Gastrocnemius medialis (tissue), 4 donors: ENCODE measurements around the gene CHMP1B.

ENCODE experiments used
- POLR2A ChIP-seq, 2 donors: fragments of 450-650 bp; IDR thresholded peaks; one replicate each; pipeline ENCODE4 v1.6.1; 2017; ENCODE audit warnings: antibody characterized with exemption in 2 of 2, mild to moderate bottlenecking in 2 of 2, moderate library complexity in 2 of 2
- TF ChIP-seq, protein P1 (sequence below), 5 experiments: fragments of 450-650 bp in 3 of 5; fragments of 200-600 bp in 2 of 5; sonication (generic) in 2 of 5; IDR thresholded peaks in 4 of 5; conservative IDR thresholded peaks in 1 of 5; 1 replicate in 4 of 5; 2 replicates in 1 of 5; pipeline ENCODE4 v1.5.1; 2016 to 2019; ENCODE audit warnings: antibody characterized with exemption in 5 of 5, mild to moderate bottlenecking in 3 of 5, moderate library complexity in 3 of 5

DNA sequence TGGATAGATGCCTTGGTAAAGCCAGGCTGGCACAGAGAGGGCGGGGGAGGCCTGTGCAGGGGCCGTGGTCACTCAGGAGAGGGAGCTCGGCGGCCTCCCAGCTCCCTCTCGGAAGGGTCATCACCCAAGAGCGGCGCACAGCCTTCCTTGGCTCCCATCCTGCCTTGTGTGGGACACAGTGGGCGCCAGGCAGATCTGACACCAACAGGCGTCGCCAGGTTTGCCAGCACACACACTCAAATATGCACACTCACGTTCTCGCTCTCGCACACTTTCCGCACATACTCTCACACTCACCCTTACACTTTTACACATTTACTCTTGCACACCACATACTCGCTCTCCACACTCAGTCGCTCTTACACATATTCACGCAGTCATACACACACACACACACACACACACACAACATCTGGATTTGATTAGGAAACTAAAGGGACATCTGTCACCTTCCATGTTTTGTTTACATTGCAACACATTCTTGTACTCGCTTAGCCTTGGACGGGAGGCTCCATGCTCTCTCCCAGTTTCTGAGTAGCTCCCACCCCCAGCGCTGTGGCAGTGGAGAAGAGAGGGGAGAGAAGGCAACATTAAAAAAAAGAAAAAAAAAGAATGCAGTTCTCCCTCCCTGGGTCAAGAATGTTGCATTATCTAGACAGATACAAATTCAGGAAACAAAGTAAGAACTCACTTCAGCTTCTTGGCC lies 10.5 kb downstream of the CHMP1B start:
- TF ChIP-seq, protein P1, sequence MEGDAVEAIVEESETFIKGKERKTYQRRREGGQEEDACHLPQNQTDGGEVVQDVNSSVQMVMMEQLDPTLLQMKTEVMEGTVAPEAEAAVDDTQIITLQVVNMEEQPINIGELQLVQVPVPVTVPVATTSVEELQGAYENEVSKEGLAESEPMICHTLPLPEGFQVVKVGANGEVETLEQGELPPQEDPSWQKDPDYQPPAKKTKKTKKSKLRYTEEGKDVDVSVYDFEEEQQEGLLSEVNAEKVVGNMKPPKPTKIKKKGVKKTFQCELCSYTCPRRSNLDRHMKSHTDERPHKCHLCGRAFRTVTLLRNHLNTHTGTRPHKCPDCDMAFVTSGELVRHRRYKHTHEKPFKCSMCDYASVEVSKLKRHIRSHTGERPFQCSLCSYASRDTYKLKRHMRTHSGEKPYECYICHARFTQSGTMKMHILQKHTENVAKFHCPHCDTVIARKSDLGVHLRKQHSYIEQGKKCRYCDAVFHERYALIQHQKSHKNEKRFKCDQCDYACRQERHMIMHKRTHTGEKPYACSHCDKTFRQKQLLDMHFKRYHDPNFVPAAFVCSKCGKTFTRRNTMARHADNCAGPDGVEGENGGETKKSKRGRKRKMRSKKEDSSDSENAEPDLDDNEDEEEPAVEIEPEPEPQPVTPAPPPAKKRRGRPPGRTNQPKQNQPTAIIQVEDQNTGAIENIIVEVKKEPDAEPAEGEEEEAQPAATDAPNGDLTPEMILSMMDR (IDR thresholded peaks at IDR 0.05 in 4 of 5, conservative IDR thresholded peaks at IDR 0.05 in 1 of 5): no peak
- TF ChIP-seq POLR2A (IDR thresholded peaks at IDR 0.05): no peak
